Keratinocyte (primary cell): ENCODE measurements around the gene BNIP5. TPM values are rescaled to one million over a fixed set of nuclear protein-coding genes. Genes with fewer than 3 reads are reported as not detected.

Experiments used
- DNase-seq: peaks from one replicate; pipeline ENCODE4 v3.0.0-alpha.2; 2011; ENCODE audit warnings: low read depth, missing footprints, low spot score
- FAIRE-seq: peaks from 2 replicates; lab custom pipeline; 2011; peaks lifted over from hg19 to GRCh38; lab: Jason Lieb, UNC
- H2AFZ ChIP-seq: 2 replicates; pipeline ENCODE4 v1.6.0; 2012; ENCODE audit warnings: low read length, control low read depth, inconsistent platforms; ENCODE audit not compliant: control insufficient read depth
- H3K27ac ChIP-seq: 2 replicates; pipeline ENCODE4 v1.5.1; 2011; ENCODE audit warnings: low read length; ENCODE audit not compliant: control insufficient read depth, insufficient read depth
- H3K27me3 ChIP-seq: 3 replicates; pipeline ENCODE4 v1.6.0; 2011; ENCODE audit warnings: low read length; ENCODE audit not compliant: control insufficient read depth, insufficient read depth; ENCODE audit errors: extremely low read depth
- H3K36me3 ChIP-seq, 2 experiments: 2 replicates in 1 of 2; 3 replicates in 1 of 2; pipeline ENCODE4 v1.5.1; 2011; ENCODE audit warnings: low read length in 2 of 2, mild to moderate bottlenecking in 1 of 2; ENCODE audit not compliant: control insufficient read depth in 2 of 2, insufficient read depth in 2 of 2; ENCODE audit errors: extremely low read depth in 1 of 2
- H3K4me1 ChIP-seq: 3 replicates; pipeline ENCODE4 v1.5.1; 2011; ENCODE audit warnings: low read length; ENCODE audit not compliant: control insufficient read depth, insufficient read depth; ENCODE audit errors: extremely low read depth
- H3K4me2 ChIP-seq: 3 replicates; pipeline ENCODE4 v1.6.0; 2011; ENCODE audit warnings: low read depth, low read length; ENCODE audit not compliant: control insufficient read depth, insufficient read depth; ENCODE audit errors: extremely low read depth
- H3K4me3 ChIP-seq, 3 experiments: fragments of 200-600 bp in 1 of 3; sonication (generic) in 1 of 3; 2 replicates in 2 of 3; 3 replicates in 1 of 3; pipeline ENCODE4 v1.5.1; 2011 to 2016; ENCODE audit warnings: low read length in 3 of 3, mild to moderate bottlenecking in 3 of 3, control low read depth in 2 of 3, inconsistent platforms in 1 of 3, low read depth in 1 of 3, mixed read lengths in 1 of 3, mixed run types in 1 of 3, moderate library complexity in 1 of 3; ENCODE audit not compliant: control insufficient read depth in 2 of 3, insufficient read depth in 2 of 3; ENCODE audit errors: extremely low read depth in 1 of 3
- H3K79me2 ChIP-seq: 2 replicates; pipeline ENCODE4 v1.6.0; 2012; ENCODE audit warnings: low read length; ENCODE audit not compliant: control insufficient read depth, insufficient read depth
- H3K9ac ChIP-seq: 3 replicates; pipeline ENCODE4 v1.6.0; 2011; ENCODE audit warnings: low read length; ENCODE audit not compliant: control insufficient read depth, insufficient read depth; ENCODE audit errors: extremely low read depth
- H3K9me1 ChIP-seq: 3 replicates; pipeline ENCODE4 v1.6.0; 2011; ENCODE audit warnings: low read length; ENCODE audit not compliant: control insufficient read depth, insufficient read depth; ENCODE audit errors: extremely low read depth
- H3K9me3 ChIP-seq: 2 replicates; pipeline ENCODE4 v1.5.1; 2012; ENCODE audit warnings: low read depth, low read length; ENCODE audit not compliant: control insufficient read depth
- H4K20me1 ChIP-seq: 3 replicates; pipeline ENCODE4 v1.6.0; 2011; ENCODE audit warnings: low read length; ENCODE audit not compliant: control insufficient read depth, insufficient read depth; ENCODE audit errors: extremely low read depth
- EZH2 ChIP-seq: IDR thresholded peaks from one replicate; pipeline ENCODE4 v1.6.1; 2012; ENCODE audit warnings: inconsistent platforms, mild to moderate bottlenecking, low read length, moderate library complexity
- dilution Hi-C: fragments of 300-500 bp; cut with MboI; formaldehyde crosslinking; loops from one replicate; pipeline ENCODE4 v1.7.0; 2020; ENCODE audit warnings: low sequenced_read_pairs; ENCODE audit not compliant: extremely low pct_ligation_motif_present
- polyA plus RNA-seq, 5 experiments: library from polyadenylated mRNA; depleted of rRNA in 3 of 5; stranded (reverse) in 3 of 5; stranded (forward) in 1 of 5; unstranded in 1 of 5; fragments of >200 nt; gene quantifications; 1 replicate in 1 of 5; 2 replicates in 3 of 5; 3 replicates in 1 of 5; pipeline versions ENCODE4 v1.2.1 to v1.2.3, GENCODE V29; 2011 to 2012; ENCODE audit warnings: missing spikeins in 2 of 5, low read depth in 1 of 5, low replicate concordance in 1 of 5
- TF ChIP-seq, protein P1 (sequence below), 3 experiments: IDR thresholded peaks in 1 of 3; conservative IDR thresholded peaks in 1 of 3; optimal IDR thresholded peaks in 1 of 3; 2 replicates in 2 of 3; 3 replicates in 1 of 3; pipeline versions ENCODE3 to v1.5.1; 2011; ENCODE audit warnings: low read length in 3 of 3, mild to moderate bottlenecking in 3 of 3, moderate library complexity in 2 of 3, control low read depth in 1 of 3, inconsistent platforms in 1 of 3; ENCODE audit not compliant: insufficient read depth in 2 of 3; ENCODE audit errors: extremely low read depth in 1 of 3

The BNIP5 gene
- polyA plus RNA-seq, 1 donor (not counting 4 experiments of a cell fraction or from before 2014, with no cell fraction given), result not detected

DNA sequence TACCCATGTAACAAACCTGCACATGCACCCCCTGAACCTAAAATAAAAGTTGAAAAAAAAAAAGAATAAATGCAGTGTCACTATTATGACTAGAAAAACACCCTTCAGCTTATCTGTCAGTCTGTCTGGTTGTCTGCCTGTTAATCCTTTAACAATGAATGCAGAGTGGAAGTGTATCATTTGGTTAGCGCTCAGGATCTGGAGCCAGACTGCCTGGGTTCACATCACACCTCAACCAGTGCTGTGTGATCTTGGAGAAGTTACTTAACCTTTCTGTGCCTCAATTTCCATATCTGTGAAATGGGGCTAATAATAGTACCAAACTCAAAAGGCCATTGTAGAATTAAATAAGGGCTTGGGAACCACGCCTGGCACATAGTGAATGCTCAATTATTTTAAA, 34.0 kb upstream of the BNIP5 start:
- peaks cover 2% of the 10 kb centered on the region for H4K20me1 ChIP-seq

DNA sequence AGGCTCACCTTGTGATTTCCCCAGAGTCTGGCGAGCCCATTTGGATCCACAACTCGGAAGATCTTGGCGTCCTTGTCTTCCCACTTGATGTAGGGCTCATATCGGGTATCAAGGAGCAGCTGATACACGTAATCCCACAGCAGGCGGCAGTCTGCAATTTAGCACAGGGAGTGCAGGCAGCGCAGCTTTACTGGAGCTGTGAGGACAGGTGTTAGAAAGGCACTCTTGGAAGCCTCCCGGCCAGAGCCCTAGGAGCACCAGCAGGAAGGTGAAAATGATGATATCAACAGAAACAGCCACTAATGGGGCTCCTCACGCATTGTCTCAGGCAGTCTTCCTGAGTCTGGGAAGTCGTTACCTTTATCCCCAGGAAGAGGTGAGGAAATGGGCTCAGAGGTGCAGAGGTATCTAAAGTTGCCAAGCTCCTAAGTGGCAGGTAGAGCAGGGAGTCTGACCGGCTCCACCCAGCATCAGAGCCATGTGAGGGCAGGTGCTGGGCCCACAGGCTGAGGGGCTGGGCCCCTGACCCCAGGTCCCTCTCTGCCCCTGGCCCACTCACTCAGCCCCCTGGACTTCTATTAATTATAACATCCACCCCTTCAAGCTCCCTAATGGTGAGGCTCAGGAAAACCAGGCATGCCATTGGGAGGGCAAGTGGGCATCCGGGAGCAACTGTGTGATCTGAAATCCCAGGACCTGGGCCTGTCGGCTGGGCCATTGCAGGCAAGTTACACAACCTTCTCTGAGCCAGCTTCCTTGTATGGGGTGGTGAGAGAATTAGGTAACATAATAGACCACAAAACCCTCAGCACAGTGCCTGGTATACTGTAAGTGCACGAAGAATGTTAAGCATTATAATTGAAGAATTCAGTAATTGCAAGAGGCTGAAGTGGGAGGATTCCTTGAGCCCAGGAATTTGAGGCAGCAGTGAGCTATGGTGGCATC, 32.5 kb upstream of the BNIP5 start:
- Histone ChIP-seq H3K27me3 (peaks cover under 1% of the 10 kb centered on the region), H3K4me2 (no peak overlapping the region), H3K9me3 (no peaks in the 10 kb centered on the region), H3K4me1 (peaks cover 8% of the 10 kb centered on the region), H3K9ac (no peak overlapping the region), H4K20me1 (peaks cover 2% of the 10 kb centered on the region), H3K36me3 (no peaks in the 10 kb centered on the region), H3K79me2 (no peaks in the 10 kb centered on the region), H2AFZ (no peak overlapping the region), H3K27ac (no peak overlapping the region), H3K4me3 (no peak overlapping the region), H3K9me1 (no peaks in the 10 kb centered on the region)
- FAIRE-seq (no peak), DNase-seq (no peak)
- dilution Hi-C loops, result no loop called here
- TF ChIP-seq EZH2, result no peak
- TF ChIP-seq, protein P1, sequence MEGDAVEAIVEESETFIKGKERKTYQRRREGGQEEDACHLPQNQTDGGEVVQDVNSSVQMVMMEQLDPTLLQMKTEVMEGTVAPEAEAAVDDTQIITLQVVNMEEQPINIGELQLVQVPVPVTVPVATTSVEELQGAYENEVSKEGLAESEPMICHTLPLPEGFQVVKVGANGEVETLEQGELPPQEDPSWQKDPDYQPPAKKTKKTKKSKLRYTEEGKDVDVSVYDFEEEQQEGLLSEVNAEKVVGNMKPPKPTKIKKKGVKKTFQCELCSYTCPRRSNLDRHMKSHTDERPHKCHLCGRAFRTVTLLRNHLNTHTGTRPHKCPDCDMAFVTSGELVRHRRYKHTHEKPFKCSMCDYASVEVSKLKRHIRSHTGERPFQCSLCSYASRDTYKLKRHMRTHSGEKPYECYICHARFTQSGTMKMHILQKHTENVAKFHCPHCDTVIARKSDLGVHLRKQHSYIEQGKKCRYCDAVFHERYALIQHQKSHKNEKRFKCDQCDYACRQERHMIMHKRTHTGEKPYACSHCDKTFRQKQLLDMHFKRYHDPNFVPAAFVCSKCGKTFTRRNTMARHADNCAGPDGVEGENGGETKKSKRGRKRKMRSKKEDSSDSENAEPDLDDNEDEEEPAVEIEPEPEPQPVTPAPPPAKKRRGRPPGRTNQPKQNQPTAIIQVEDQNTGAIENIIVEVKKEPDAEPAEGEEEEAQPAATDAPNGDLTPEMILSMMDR (optimal IDR thresholded peaks at IDR 0.05 in 1 of 3, IDR thresholded peaks at IDR 0.05 in 1 of 3, conservative IDR thresholded peaks at IDR 0.05 in 1 of 3; ENCODE audit: extremely low read depth in 1 of 3, insufficient read depth in 2 of 3, low read length in 3 of 3), result no peak

More for the DNA sequence above, 34.0 kb upstream of the BNIP5 start:
- no peak overlapping the region for H2AFZ ChIP-seq
- no peaks in the 10 kb centered on the region for H3K36me3 ChIP-seq
- dilution Hi-C loops, result no loop called here
- H3K4me1 ChIP-seq, result peaks cover 8% of the 10 kb centered on the region
- DNase-seq, result no peak
- no peak for TF ChIP-seq EZH2
- TF ChIP-seq, protein P1 (optimal IDR thresholded peaks at IDR 0.05 in 1 of 3, IDR thresholded peaks at IDR 0.05 in 1 of 3, conservative IDR thresholded peaks at IDR 0.05 in 1 of 3; ENCODE audit: extremely low read depth in 1 of 3, insufficient read depth in 2 of 3, low read length in 3 of 3), result no peak
- H3K27me3 ChIP-seq, result peaks cover 8% of the 10 kb centered on the region
- H3K9ac ChIP-seq, result no peak overlapping the region
- H3K27ac ChIP-seq, result no peak overlapping the region
- no peak overlapping the region for H3K4me3 ChIP-seq
- H3K79me2 ChIP-seq, result no peaks in the 10 kb centered on the region
- H3K9me3 ChIP-seq, result no peaks in the 10 kb centered on the region
- no peak overlapping the region for H3K4me2 ChIP-seq
- FAIRE-seq, result no peak
- H3K9me1 ChIP-seq, result no peaks in the 10 kb centered on the region
